ENCODE results near the gene DUOX2.

GRCh38 chr15:45150997-45151396 lies 37.0 kb upstream of the DUOX2 start:
- no peak for TF ChIP-seq CTCF (IDR thresholded peaks at IDR 0.05 in 2 of 3, conservative IDR thresholded peaks at IDR 0.05 in 1 of 3; ENCODE audit: borderline replicate concordance in 1 of 3, insufficient read depth in 1 of 3, low read depth in 2 of 3, low read length in 2 of 3)
- no peak for TF ChIP-seq TCF7L2 (IDR thresholded peaks at IDR 0.05; ENCODE audit: borderline replicate concordance, extremely low read depth, insufficient read depth, insufficient read length)
- no peak for TF ChIP-seq POLR2A (IDR thresholded peaks at IDR 0.05; ENCODE audit: borderline replicate concordance, extremely low read depth, insufficient read depth, insufficient read length)
- TF ChIP-seq YY1 (IDR thresholded peaks at IDR 0.05; ENCODE audit: extremely low read depth, insufficient replicate concordance, low read depth, low read length): no peak
- no peak for TF ChIP-seq RAD21 (IDR thresholded peaks at IDR 0.05; ENCODE audit: low read depth)
- TF ChIP-seq POLR2AphosphoS5 (IDR thresholded peaks at IDR 0.05; ENCODE audit: low read depth, low read length): no peak
- TF ChIP-seq, protein P1, sequence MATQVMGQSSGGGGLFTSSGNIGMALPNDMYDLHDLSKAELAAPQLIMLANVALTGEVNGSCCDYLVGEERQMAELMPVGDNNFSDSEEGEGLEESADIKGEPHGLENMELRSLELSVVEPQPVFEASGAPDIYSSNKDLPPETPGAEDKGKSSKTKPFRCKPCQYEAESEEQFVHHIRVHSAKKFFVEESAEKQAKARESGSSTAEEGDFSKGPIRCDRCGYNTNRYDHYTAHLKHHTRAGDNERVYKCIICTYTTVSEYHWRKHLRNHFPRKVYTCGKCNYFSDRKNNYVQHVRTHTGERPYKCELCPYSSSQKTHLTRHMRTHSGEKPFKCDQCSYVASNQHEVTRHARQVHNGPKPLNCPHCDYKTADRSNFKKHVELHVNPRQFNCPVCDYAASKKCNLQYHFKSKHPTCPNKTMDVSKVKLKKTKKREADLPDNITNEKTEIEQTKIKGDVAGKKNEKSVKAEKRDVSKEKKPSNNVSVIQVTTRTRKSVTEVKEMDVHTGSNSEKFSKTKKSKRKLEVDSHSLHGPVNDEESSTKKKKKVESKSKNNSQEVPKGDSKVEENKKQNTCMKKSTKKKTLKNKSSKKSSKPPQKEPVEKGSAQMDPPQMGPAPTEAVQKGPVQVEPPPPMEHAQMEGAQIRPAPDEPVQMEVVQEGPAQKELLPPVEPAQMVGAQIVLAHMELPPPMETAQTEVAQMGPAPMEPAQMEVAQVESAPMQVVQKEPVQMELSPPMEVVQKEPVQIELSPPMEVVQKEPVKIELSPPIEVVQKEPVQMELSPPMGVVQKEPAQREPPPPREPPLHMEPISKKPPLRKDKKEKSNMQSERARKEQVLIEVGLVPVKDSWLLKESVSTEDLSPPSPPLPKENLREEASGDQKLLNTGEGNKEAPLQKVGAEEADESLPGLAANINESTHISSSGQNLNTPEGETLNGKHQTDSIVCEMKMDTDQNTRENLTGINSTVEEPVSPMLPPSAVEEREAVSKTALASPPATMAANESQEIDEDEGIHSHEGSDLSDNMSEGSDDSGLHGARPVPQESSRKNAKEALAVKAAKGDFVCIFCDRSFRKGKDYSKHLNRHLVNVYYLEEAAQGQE (IDR thresholded peaks at IDR 0.05; ENCODE audit: low read depth): no peak
- no peak for TF ChIP-seq ZNF274 (IDR thresholded peaks at IDR 0.05; ENCODE audit: low read depth, low read length)
- TF ChIP-seq SIN3A (IDR thresholded peaks at IDR 0.05; ENCODE audit: low read depth): no peak
- TF ChIP-seq EZH2phosphoT487 (IDR thresholded peaks at IDR 0.05; ENCODE audit: borderline replicate concordance): no peak
- no peak for TF ChIP-seq EGR1 (IDR thresholded peaks at IDR 0.05; ENCODE audit: low read depth)

Measured in HCT116 (cell line).